MCF 10A (cell line): ENCODE measurements around the gene TDRD7. TPM values are rescaled to one million over a fixed set of nuclear protein-coding genes. Genes with fewer than 3 reads are reported as not detected.

Experiments used
- Bru-seq: library from RNA; stranded (reverse); fragments of 400-500 nt; gene quantifications from one replicate; lab custom pipeline; 2021; lab: Mats Ljungman, UMichigan
- BruChase-seq, 2 experiments: library from RNA; stranded (reverse); fragments of 400-500 nt; gene quantifications; one replicate each; lab custom pipeline; 2021; lab: Mats Ljungman, UMichigan
- BruUV-seq: library from RNA; stranded (reverse); fragments of 400-500 nt; replicated peaks from 2 replicates; lab custom pipeline; 2021; lab: Mats Ljungman, UMichigan
- CTCF ChIA-PET: fragments of 300-600 bp; sonication (Branson Sonifier 250); formaldehyde crosslinking; extraction: SDS; loops from one replicate; lab custom pipeline; 2021; ENCODE audit warnings: antibody characterized with exemption, inconsistent platforms; lab: Yijun Ruan, JAX
- POLR2A ChIA-PET: fragments of 300-600, 350-650 bp; sonication (Branson Sonifier 250); formaldehyde crosslinking; extraction: SDS; loops from one replicate; lab custom pipeline; 2020; ENCODE audit warnings: antibody characterized with exemption, inconsistent platforms; lab: Yijun Ruan, JAX
- DNase-seq: peaks from one replicate; pipeline ENCODE4 v3.0.0-alpha.2; 2018; ENCODE audit not compliant: unreplicated experiment
- H3K27ac Mint-ChIP-seq: one replicate; pipeline ENCODE4 v1.8.0; 2022; ENCODE audit warnings: mild to moderate bottlenecking, low read depth, mixed read lengths; ENCODE audit not compliant: unreplicated experiment
- H3K27me3 Mint-ChIP-seq: one replicate; pipeline ENCODE4 v1.8.0; 2022; ENCODE audit warnings: mixed read lengths; ENCODE audit not compliant: insufficient read depth, unreplicated experiment
- H3K36me3 Mint-ChIP-seq: one replicate; pipeline ENCODE4 v1.8.0; 2022; ENCODE audit warnings: mild to moderate bottlenecking, moderate library complexity, mixed read lengths; ENCODE audit not compliant: insufficient read depth, unreplicated experiment
- H3K4me1 Mint-ChIP-seq: one replicate; pipeline ENCODE4 v1.8.0; 2022; ENCODE audit warnings: mixed read lengths; ENCODE audit not compliant: insufficient read depth, unreplicated experiment
- H3K4me3 Mint-ChIP-seq: one replicate; pipeline ENCODE4 v1.8.0; 2022; ENCODE audit warnings: mild to moderate bottlenecking, moderate library complexity, mixed read lengths; ENCODE audit not compliant: unreplicated experiment
- H3K9me3 Mint-ChIP-seq: one replicate; pipeline ENCODE4 v1.8.0; 2022; ENCODE audit warnings: mixed read lengths; ENCODE audit not compliant: unreplicated experiment
- intact Hi-C: fragments of 100-400 bp; cut with micrococcal nuclease; formaldehyde crosslinking; loops from 2 replicates; pipeline ENCODE4 v1.14.1; 2022
- long read RNA-seq: library from polyadenylated mRNA; stranded (forward); transcript quantifications from one replicate; pipeline ENCODE4 v2.0.0, GENCODE V29; 2022
- total RNA-seq: library from RNA; stranded (reverse); gene quantifications from 2 replicates; pipeline ENCODE4 v1.2.3, GENCODE V29; 2022
- TF ChIP-seq, protein P1 (sequence below): fragments of 200-600 bp; IDR thresholded peaks from one replicate; pipeline ENCODE4 v1.8.0; 2022; ENCODE audit warnings: antibody characterized with exemption, mild to moderate bottlenecking; ENCODE audit not compliant: unreplicated experiment

TDRD7 gene, protein sequence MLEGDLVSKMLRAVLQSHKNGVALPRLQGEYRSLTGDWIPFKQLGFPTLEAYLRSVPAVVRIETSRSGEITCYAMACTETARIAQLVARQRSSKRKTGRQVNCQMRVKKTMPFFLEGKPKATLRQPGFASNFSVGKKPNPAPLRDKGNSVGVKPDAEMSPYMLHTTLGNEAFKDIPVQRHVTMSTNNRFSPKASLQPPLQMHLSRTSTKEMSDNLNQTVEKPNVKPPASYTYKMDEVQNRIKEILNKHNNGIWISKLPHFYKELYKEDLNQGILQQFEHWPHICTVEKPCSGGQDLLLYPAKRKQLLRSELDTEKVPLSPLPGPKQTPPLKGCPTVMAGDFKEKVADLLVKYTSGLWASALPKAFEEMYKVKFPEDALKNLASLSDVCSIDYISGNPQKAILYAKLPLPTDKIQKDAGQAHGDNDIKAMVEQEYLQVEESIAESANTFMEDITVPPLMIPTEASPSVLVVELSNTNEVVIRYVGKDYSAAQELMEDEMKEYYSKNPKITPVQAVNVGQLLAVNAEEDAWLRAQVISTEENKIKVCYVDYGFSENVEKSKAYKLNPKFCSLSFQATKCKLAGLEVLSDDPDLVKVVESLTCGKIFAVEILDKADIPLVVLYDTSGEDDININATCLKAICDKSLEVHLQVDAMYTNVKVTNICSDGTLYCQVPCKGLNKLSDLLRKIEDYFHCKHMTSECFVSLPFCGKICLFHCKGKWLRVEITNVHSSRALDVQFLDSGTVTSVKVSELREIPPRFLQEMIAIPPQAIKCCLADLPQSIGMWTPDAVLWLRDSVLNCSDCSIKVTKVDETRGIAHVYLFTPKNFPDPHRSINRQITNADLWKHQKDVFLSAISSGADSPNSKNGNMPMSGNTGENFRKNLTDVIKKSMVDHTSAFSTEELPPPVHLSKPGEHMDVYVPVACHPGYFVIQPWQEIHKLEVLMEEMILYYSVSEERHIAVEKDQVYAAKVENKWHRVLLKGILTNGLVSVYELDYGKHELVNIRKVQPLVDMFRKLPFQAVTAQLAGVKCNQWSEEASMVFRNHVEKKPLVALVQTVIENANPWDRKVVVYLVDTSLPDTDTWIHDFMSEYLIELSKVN
- total RNA-seq (7.1 and 8.2 TPM in 2 replicates), Bru-seq, nascent RNA (percentile 62 among the genes with signal in this experiment), BruChase-seq, experiment 1, labeled RNA remaining after a 6-hour chase (percentile 49 among the genes with signal in this experiment), BruChase-seq, experiment 2, labeled RNA remaining after a 2-hour chase (percentile 56 among the genes with signal in this experiment)
- long read RNA-seq, transcript TDRD7-201 (17 exons, 3,834 nt) = major isoform, 16 of 21 reads
- long read RNA-seq, partial matches to known transcripts = 2 of 21 reads
- long read RNA-seq, other reads (novel, unspliced or antisense) = 3 of 21 reads

DNA sequence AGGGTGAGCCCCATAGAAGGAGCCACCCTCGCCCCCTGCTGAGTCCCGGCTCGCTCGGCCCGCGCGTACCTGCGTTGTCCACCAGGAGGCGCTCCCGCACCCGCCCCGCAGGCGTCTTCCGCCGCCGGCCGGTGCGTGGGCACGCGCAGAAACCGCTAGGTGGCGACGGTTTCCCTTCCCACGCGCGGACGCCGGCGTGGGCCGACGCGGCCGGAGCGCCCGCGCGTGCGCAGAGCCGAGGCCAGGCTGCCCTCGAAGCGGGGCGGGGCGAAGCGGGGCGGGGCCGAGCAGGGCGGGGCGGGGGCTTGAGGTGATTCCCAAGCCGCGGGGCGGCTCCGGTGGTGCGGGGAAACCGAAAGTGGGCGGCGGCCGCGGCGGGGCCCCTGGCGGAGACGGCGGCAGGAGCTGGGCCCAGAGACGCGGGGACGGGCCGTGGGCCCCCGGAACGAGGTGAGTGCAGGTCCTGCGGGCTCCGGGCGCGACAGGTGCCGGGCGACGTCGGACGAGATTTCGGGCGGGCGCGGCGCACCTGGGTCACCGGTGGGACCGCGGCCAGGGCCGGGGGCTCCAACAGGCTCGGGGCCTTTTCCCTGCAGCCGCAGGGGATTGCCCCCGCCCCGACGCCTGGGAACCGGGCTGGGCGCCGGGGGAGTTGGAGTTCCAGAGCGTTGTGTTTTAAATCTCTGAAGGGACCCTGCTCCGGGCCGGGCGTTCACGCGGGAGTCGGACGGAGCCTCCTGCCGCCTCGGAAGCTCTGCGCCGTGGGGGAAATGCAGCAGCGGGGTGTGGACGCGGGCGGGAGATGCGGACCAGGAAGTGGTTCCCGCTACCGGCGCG, at the start of gene TDRD7:
Gene TDRD7 (plus strand): TSS at position 308 of the 837 bp plus-strand sequence. CDS start 16,370 bp downstream, outside the sequence.
- Mint-ChIP-seq H3K4me3 (peak within 1 kb of the TSS; percentile 75), H3K36me3 (no peaks in the 10 kb centered on the region), H3K4me1 (peaks cover 12% of the 10 kb centered on the region), H3K27ac (peak within 1 kb of the TSS; percentile 81), H3K9me3 (no peaks in the 10 kb centered on the region), H3K27me3 (peaks cover 27% of the 10 kb centered on the region)
- peak; percentile 75 for DNase-seq
- TF ChIP-seq, protein P1, sequence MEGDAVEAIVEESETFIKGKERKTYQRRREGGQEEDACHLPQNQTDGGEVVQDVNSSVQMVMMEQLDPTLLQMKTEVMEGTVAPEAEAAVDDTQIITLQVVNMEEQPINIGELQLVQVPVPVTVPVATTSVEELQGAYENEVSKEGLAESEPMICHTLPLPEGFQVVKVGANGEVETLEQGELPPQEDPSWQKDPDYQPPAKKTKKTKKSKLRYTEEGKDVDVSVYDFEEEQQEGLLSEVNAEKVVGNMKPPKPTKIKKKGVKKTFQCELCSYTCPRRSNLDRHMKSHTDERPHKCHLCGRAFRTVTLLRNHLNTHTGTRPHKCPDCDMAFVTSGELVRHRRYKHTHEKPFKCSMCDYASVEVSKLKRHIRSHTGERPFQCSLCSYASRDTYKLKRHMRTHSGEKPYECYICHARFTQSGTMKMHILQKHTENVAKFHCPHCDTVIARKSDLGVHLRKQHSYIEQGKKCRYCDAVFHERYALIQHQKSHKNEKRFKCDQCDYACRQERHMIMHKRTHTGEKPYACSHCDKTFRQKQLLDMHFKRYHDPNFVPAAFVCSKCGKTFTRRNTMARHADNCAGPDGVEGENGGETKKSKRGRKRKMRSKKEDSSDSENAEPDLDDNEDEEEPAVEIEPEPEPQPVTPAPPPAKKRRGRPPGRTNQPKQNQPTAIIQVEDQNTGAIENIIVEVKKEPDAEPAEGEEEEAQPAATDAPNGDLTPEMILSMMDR = peak; percentile 96
- no TSS peak for BruUV-seq
- POLR2A ChIA-PET = interaction anchor here (0.6 to 2.4 kb wide), 7 partner anchors 18 to 220 kb away, joined by 3 to 6 read pairs (median 4); partner anchors contain the start of gene TSTD2
- intact Hi-C loops = loop anchor here (1.0 to 2.0 kb wide), 2 partner anchors 186 to 203 kb away; no protein-coding TSS in a partner anchor
- CTCF ChIA-PET = interaction anchor here (0.6 to 2.0 kb wide), 21 partner anchors 11 to 866 kb away, joined by 3 to 14 read pairs (median 4); no protein-coding TSS in a partner anchor

DNA sequence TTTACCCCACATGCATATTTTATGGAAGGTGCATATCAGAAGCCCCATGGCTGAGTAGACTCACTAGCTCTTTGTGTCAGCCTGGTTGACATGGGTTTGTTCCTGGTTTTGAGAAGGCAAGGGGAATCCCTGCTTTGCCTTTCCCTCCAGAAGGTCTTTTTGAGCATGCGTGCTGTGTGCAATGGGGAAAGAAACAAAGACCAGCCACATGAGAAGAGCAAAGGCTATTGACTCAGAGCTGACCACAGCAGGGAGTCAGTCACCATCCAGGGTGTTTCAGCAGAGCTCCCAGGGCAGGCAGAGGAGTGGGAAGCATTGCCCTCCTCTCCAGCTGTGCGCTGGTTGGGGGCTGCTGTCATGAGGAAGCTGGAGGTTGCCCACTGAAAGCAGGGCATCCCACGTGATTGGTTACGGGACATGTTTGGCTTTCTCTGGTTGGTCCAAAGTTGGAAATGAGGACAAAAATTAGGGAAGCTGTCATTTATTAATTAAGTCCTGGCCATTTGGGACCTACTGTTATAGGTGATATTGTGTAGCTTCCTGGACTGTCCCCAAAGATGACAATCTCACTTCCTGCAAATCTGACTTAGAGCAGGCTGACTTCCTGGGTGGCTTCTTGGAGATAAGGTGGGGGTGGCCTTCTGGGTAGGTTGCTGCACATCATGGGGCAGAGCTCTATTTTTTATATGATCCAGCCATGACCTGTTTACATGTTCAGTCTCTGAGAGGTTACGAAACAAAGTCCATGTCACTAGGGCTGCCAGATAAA, 48.9 kb upstream of the TDRD7 start:
- BruUV-seq = no TSS peak
- Mint-ChIP-seq H3K4me3 (no peak overlapping the region), H3K9me3 (no peaks in the 10 kb centered on the region), H3K27ac (no peak overlapping the region), H3K4me1 (peaks cover 5% of the 10 kb centered on the region), H3K36me3 (peaks cover 9% of the 10 kb centered on the region), H3K27me3 (no peaks in the 10 kb centered on the region)
- intact Hi-C loops = no loop called here
- ChIA-PET POLR2A (no interaction called here), CTCF (interaction anchor here (0.6 to 3.0 kb wide), 3 partner anchors 24 to 628 kb away, joined by 3 to 12 read pairs (median 5); no protein-coding TSS in a partner anchor)
- TF ChIP-seq, protein P1 = no peak
- DNase-seq = no peak

DNA sequence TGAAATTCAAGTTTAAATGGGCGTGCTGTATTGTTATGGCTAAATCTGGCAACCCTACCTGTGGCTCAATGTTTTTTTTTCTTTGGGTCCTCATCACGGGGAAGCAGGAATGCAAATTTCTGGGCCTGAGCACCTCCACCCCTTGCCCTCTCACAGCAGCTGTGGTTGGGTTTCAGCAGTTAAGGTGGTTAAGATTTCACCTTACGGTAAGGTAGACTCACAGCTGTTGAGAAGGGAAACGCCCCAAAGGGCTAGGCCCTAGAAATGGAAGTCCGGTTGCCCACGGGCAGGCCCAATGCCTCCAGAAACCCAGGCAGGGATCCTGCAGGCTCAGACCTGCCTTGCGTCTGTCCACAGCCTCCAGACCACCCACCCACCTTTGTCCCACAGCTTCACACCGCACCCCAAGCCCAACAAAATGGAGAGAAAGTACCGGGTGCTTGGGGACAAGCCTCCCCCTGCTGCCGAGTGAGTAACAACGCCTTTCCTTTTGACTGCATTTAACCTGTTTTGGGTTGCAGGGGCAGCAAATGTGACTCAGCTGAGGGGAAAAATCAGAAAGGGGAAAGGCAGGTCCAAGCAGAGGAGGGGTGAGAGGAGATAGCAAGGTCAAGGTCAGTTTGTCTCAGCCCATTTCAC, 48.1 kb upstream of the TDRD7 start:
- Mint-ChIP-seq H3K9me3 (no peaks in the 10 kb centered on the region), H3K27me3 (no peaks in the 10 kb centered on the region), H3K4me1 (peaks cover 5% of the 10 kb centered on the region), H3K4me3 (no peak overlapping the region), H3K36me3 (peaks cover 6% of the 10 kb centered on the region), H3K27ac (no peak overlapping the region)
- BruUV-seq = no TSS peak
- CTCF ChIA-PET = interaction anchor here (0.6 to 3.0 kb wide), 3 partner anchors 18 to 106 kb away, joined by 3 to 12 read pairs (median 3); no protein-coding TSS in a partner anchor
- no peak for DNase-seq
- intact Hi-C loops = no loop called here
- TF ChIP-seq, protein P1 = no peak
- POLR2A ChIA-PET = no interaction called here
